ENCODE data around the gene RUFY2.

Gene RUFY2

GRCh38 chr10:68367121-68367520 lies 40.0 kb downstream of the RUFY2 start:
- H3K9me3 ChIP-seq (ENCODE audit: low read length) = peaks cover 6% of the 10 kb centered on the region
- no peak overlapping the region for H3K4me3 ChIP-seq (ENCODE audit: low read depth, low read length, poor library complexity, severe bottlenecking)
- H3K4me1 ChIP-seq (ENCODE audit: insufficient read depth, low read length, severe bottlenecking) = peaks cover 6% of the 10 kb centered on the region
- H3F3A ChIP-seq (ENCODE audit: insufficient read depth, low read length) = no peaks in the 10 kb centered on the region
- H3K4me2 ChIP-seq (ENCODE audit: low read length) = no peak overlapping the region
- H3K36me3 ChIP-seq (ENCODE audit: insufficient read depth, low read length) = peaks cover 9% of the 10 kb centered on the region
- H3K79me2 ChIP-seq (ENCODE audit: insufficient read depth, low read length) = no peaks in the 10 kb centered on the region
- TF ChIP-seq EZH2 (IDR thresholded peaks at IDR 0.05; ENCODE audit: borderline replicate concordance, low read length) = no peak
- no peak for TF ChIP-seq CTCF (IDR thresholded peaks at IDR 0.05; ENCODE audit: low read length)
- H3K27ac ChIP-seq (ENCODE audit: low read depth, low read length, poor library complexity, severe bottlenecking) = no peak overlapping the region
- H3K9ac ChIP-seq (ENCODE audit: low read length) = no peak overlapping the region
- H4K20me1 ChIP-seq (ENCODE audit: insufficient read depth, low read length) = no peaks in the 10 kb centered on the region
- H2AFZ ChIP-seq (ENCODE audit: low read length) = no peak overlapping the region
- H3K9me2 ChIP-seq (ENCODE audit: low read depth, low read length) = no peaks in the 10 kb centered on the region
- H3K27me3 ChIP-seq (ENCODE audit: insufficient read depth, low read length) = no peaks in the 10 kb centered on the region

GRCh38 chr10:68366600-68366999 lies 40.5 kb downstream of the RUFY2 start:
- Histone ChIP-seq H3K36me3 (ENCODE audit: insufficient read depth, low read length) (peaks cover 4% of the 10 kb centered on the region), H3K79me2 (ENCODE audit: insufficient read depth, low read length) (no peaks in the 10 kb centered on the region), H4K20me1 (ENCODE audit: insufficient read depth, low read length) (no peaks in the 10 kb centered on the region), H3K27ac (ENCODE audit: low read depth, low read length, poor library complexity, severe bottlenecking) (no peak overlapping the region), H3K4me2 (ENCODE audit: low read length) (no peak overlapping the region), H2AFZ (ENCODE audit: low read length) (no peak overlapping the region), H3K4me1 (ENCODE audit: insufficient read depth, low read length, severe bottlenecking) (peaks cover 6% of the 10 kb centered on the region), H3F3A (ENCODE audit: insufficient read depth, low read length) (no peaks in the 10 kb centered on the region), H3K9ac (ENCODE audit: low read length) (no peak overlapping the region), H3K9me2 (ENCODE audit: low read depth, low read length) (no peaks in the 10 kb centered on the region), H3K27me3 (ENCODE audit: insufficient read depth, low read length) (no peaks in the 10 kb centered on the region), H3K4me3 (ENCODE audit: low read depth, low read length, poor library complexity, severe bottlenecking) (no peak overlapping the region), H3K9me3 (ENCODE audit: low read length) (peaks cover under 1% of the 10 kb centered on the region)
- TF ChIP-seq EZH2 (IDR thresholded peaks at IDR 0.05; ENCODE audit: borderline replicate concordance, low read length) (no peak), CTCF (IDR thresholded peaks at IDR 0.05; ENCODE audit: low read length) (no peak)

GRCh38 chr10:68365611-68366010 lies 41.5 kb downstream of the RUFY2 start:
- Histone ChIP-seq H3K36me3 (ENCODE audit: insufficient read depth, low read length) (0 out of 2 replicates have a peak, but pooled peaks cover 3% of the 10 kb centered on the region), H3K79me2 (ENCODE audit: insufficient read depth, low read length) (no peaks in the 10 kb centered on the region), H3K4me1 (ENCODE audit: insufficient read depth, low read length, severe bottlenecking) (peaks cover 6% of the 10 kb centered on the region), H3K9me3 (ENCODE audit: low read length) (no peaks in the 10 kb centered on the region), H4K20me1 (ENCODE audit: insufficient read depth, low read length) (no peaks in the 10 kb centered on the region), H3F3A (ENCODE audit: insufficient read depth, low read length) (no peaks in the 10 kb centered on the region), H3K4me2 (ENCODE audit: low read length) (no peak overlapping the region), H3K9me2 (ENCODE audit: low read depth, low read length) (no peaks in the 10 kb centered on the region), H2AFZ (ENCODE audit: low read length) (no peak overlapping the region), H3K9ac (ENCODE audit: low read length) (no peak overlapping the region), H3K27me3 (ENCODE audit: insufficient read depth, low read length) (no peaks in the 10 kb centered on the region), H3K27ac (ENCODE audit: low read depth, low read length, poor library complexity, severe bottlenecking) (no peak overlapping the region), H3K4me3 (ENCODE audit: low read depth, low read length, poor library complexity, severe bottlenecking) (no peak overlapping the region)
- TF ChIP-seq CTCF (IDR thresholded peaks at IDR 0.05; ENCODE audit: low read length) (no peak), EZH2 (IDR thresholded peaks at IDR 0.05; ENCODE audit: borderline replicate concordance, low read length) (no peak)

Data from OCI-LY1 (cell line).